ENCODE measurements around the gene CLEC1A. TPM values are rescaled to one million over a fixed set of nuclear protein-coding genes. Genes with fewer than 3 reads are reported as not detected.

The CLEC1A gene
- total RNA-seq, 4 donors from 2014 or later = 0.76 to 4.2 (median 1.9) TPM; not detected in 1

- Histone ChIP-seq H3K27me3 (no peaks in the 10 kb centered on the region), H3K4me1 (no peaks in the 10 kb centered on the region), H3K27ac (no peak overlapping the region), H3K36me3 (no peaks in the 10 kb centered on the region), H3K9me3 (no peaks in the 10 kb centered on the region), H3K4me3 (no peak overlapping the region)
- 88 to 91% methylated on average over 15 of the region's 15 CpGs for WGBS, 2 donors
- intact Hi-C loops (cut with DNase I) = no loop called here
- TF ChIP-seq POLR2A (IDR thresholded peaks at IDR 0.05) = no peak
- no peak for TF ChIP-seq CTCF (IDR thresholded peaks at IDR 0.05)
- DNase-seq = no peak
Measured at GRCh38 chr12:10115311-10115710, 16.5 kb upstream of the CLEC1A start.

- H3K4me3 ChIP-seq = no peak overlapping the region
- no peaks in the 10 kb centered on the region for H3K4me1 ChIP-seq
- no peak overlapping the region for H3K27ac ChIP-seq
- H3K36me3 ChIP-seq = no peaks in the 10 kb centered on the region
- TF ChIP-seq POLR2A (IDR thresholded peaks at IDR 0.05) (no peak), CTCF (IDR thresholded peaks at IDR 0.05) (no peak)
- H3K9me3 ChIP-seq = no peaks in the 10 kb centered on the region
- WGBS, 2 donors = 42 to 52% methylated on average over 1 of the region's 1 CpG
- intact Hi-C loops (cut with DNase I) = no loop called here
- DNase-seq = no peak
- no peaks in the 10 kb centered on the region for H3K27me3 ChIP-seq
Measured at GRCh38 chr12:10113920-10114319, 15.1 kb upstream of the CLEC1A start.

GRCh38 chr12:10113075-10113474, 14.3 kb upstream of the CLEC1A start:
- no peak overlapping the region for H3K4me3 ChIP-seq
- WGBS, 2 donors = 74 to 77% methylated on average over 1 of the region's 1 CpG
- no peaks in the 10 kb centered on the region for H3K27me3 ChIP-seq
- no peak for TF ChIP-seq CTCF (IDR thresholded peaks at IDR 0.05)
- TF ChIP-seq POLR2A (IDR thresholded peaks at IDR 0.05) = no peak
- H3K4me1 ChIP-seq = no peaks in the 10 kb centered on the region
- intact Hi-C loops (cut with DNase I) = no loop called here
- H3K9me3 ChIP-seq = no peaks in the 10 kb centered on the region
- DNase-seq = no peak
- no peaks in the 10 kb centered on the region for H3K36me3 ChIP-seq
- no peak overlapping the region for H3K27ac ChIP-seq

DNA sequence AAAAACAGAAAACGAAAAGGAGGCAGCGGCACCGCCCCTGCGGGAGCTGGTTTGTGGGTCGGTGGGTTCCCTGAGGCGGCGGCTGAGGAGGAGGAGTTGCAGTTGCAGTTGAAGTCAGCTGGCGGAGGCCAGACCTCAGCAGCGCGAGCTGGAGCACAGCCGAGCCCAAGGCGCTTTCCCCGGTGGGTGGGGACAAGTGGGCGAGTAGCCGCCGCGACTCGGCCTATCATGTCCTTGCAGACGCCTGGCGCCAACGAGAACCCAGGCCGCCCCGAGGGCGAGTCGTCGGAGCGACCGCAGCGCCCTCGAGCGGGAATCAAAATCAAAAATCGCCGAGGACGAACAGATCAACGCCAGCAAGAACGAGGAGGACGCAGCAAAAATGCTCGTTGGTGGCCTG, 12.7 kb upstream of the CLEC1A start:
- DNase-seq = no peak
- 90 to 91% methylated on average over 26 to 37 of the region's 38 CpGs for WGBS, 2 donors
- Histone ChIP-seq H3K27me3 (no peaks in the 10 kb centered on the region), H3K36me3 (no peaks in the 10 kb centered on the region), H3K4me1 (no peaks in the 10 kb centered on the region), H3K27ac (no peak overlapping the region), H3K4me3 (no peak overlapping the region), H3K9me3 (no peaks in the 10 kb centered on the region)
- no peak for TF ChIP-seq POLR2A (IDR thresholded peaks at IDR 0.05)
- no peak for TF ChIP-seq CTCF (IDR thresholded peaks at IDR 0.05)
- intact Hi-C loops (cut with DNase I) = no loop called here

- intact Hi-C loops (cut with DNase I) = no loop called here
- Histone ChIP-seq H3K9me3 (no peaks in the 10 kb centered on the region), H3K27me3 (no peaks in the 10 kb centered on the region), H3K4me1 (no peaks in the 10 kb centered on the region), H3K36me3 (no peaks in the 10 kb centered on the region), H3K4me3 (no peak overlapping the region), H3K27ac (no peak overlapping the region)
- 82 to 83% methylated on average over 2 of the region's 2 CpGs for WGBS, 2 donors
- TF ChIP-seq CTCF (IDR thresholded peaks at IDR 0.05) (no peak), POLR2A (IDR thresholded peaks at IDR 0.05) (no peak)
- no peak for DNase-seq
Measured at GRCh38 chr12:10110256-10110844, 11.6 kb upstream of the CLEC1A start.
